Measurements from ENCODE around the gene EPB42. TPM values are rescaled to one million over a fixed set of nuclear protein-coding genes. Genes with fewer than 3 reads are reported as not detected.
"Not testable (repeated sequence)": the region's sequence is repeated elsewhere in the genome, so short reads cannot be mapped to it uniquely, and the experiment has no call there.

The EPB42 gene
- total RNA-seq, 4 donors from 2014 or later = not detected

- WGBS = 78% methylated on average over 3 of the region's 3 CpGs
- no peak for DNase-seq (ENCODE audit: low spot score in 2 of 2)
- H3K4me1 ChIP-seq = peaks cover 19% of the 10 kb centered on the region
- no peak for TF ChIP-seq POLR2A (IDR thresholded peaks at IDR 0.05)
- TF ChIP-seq CTCF (IDR thresholded peaks at IDR 0.05) = no peak
- TF ChIP-seq EP300 (IDR thresholded peaks at IDR 0.05) = no peak
- no peak for TF ChIP-seq POLR2AphosphoS5 (IDR thresholded peaks at IDR 0.05)
- H3K27ac ChIP-seq = no peak overlapping the region
- H3K27me3 ChIP-seq = no peaks in the 10 kb centered on the region
- no peak overlapping the region for H3K4me3 ChIP-seq
- H3K9me3 ChIP-seq = no peaks in the 10 kb centered on the region
- peaks cover 26% of the 10 kb centered on the region for H3K36me3 ChIP-seq
Observed at GRCh38 chr15:43183270-43183669, 37.5 kb downstream of the EPB42 start.

GRCh38 chr15:43177147-43177546, 43.7 kb downstream of the EPB42 start:
- not testable (repeated sequence) for H3K4me3 ChIP-seq; H3K9me3 ChIP-seq; H3K27ac ChIP-seq; H3K27me3 ChIP-seq; H3K4me1 ChIP-seq; DNase-seq (ENCODE audit: low spot score in 2 of 2)
- 96% methylated on average over 2 of the region's 2 CpGs for WGBS
- peaks cover 45% of the 10 kb centered on the region for H3K36me3 ChIP-seq

GRCh38 chr15:43175656-43176309, 45.0 kb downstream of the EPB42 start:
- H3K9me3 ChIP-seq; H3K27me3 ChIP-seq; H3K4me1 ChIP-seq; H3K27ac ChIP-seq; DNase-seq (ENCODE audit: low spot score in 2 of 2); H3K4me3 ChIP-seq: not testable (repeated sequence)
- peaks cover 39% of the 10 kb centered on the region for H3K36me3 ChIP-seq
- 97% methylated on average over 21 of the region's 25 CpGs for WGBS

- H3K27ac ChIP-seq = no peak overlapping the region
- 96% methylated on average over 4 of the region's 4 CpGs for WGBS
- peaks cover 4% of the 10 kb centered on the region for H3K4me1 ChIP-seq
- H3K9me3 ChIP-seq = no peaks in the 10 kb centered on the region
- peaks cover 34% of the 10 kb centered on the region for H3K36me3 ChIP-seq
- TF ChIP-seq EP300 (IDR thresholded peaks at IDR 0.05) = no peak
- no peak for TF ChIP-seq POLR2A (IDR thresholded peaks at IDR 0.05)
- no peak for TF ChIP-seq CTCF (IDR thresholded peaks at IDR 0.05)
- no peak for TF ChIP-seq POLR2AphosphoS5 (IDR thresholded peaks at IDR 0.05)
- H3K27me3 ChIP-seq = no peaks in the 10 kb centered on the region
- no peak for DNase-seq (ENCODE audit: low spot score in 2 of 2)
- no peak overlapping the region for H3K4me3 ChIP-seq
Observed at GRCh38 chr15:43169888-43170287, 50.9 kb downstream of the EPB42 start.

GRCh38 chr15:43168192-43169107, 52.4 kb downstream of the EPB42 start:
- H3K9me3 ChIP-seq = no peaks in the 10 kb centered on the region
- TF ChIP-seq CTCF (IDR thresholded peaks at IDR 0.05) = no peak
- TF ChIP-seq POLR2AphosphoS5 (IDR thresholded peaks at IDR 0.05) = no peak
- TF ChIP-seq POLR2A (IDR thresholded peaks at IDR 0.05) = no peak
- TF ChIP-seq EP300 (IDR thresholded peaks at IDR 0.05) = no peak
- peaks cover 4% of the 10 kb centered on the region for H3K4me1 ChIP-seq
- peaks cover 33% of the 10 kb centered on the region for H3K36me3 ChIP-seq
- peak overlapping the region; percentile 53 for H3K27ac ChIP-seq
- H3K27me3 ChIP-seq = no peaks in the 10 kb centered on the region
- 65% methylated on average over 2 of the region's 2 CpGs for WGBS
- H3K4me3 ChIP-seq = no peak overlapping the region
- no peak for DNase-seq (ENCODE audit: low spot score in 2 of 2)

GRCh38 chr15:43167261-43167660, 53.6 kb downstream of the EPB42 start:
- not testable (repeated sequence) for H3K4me3 ChIP-seq; DNase-seq (ENCODE audit: low spot score in 2 of 2); H3K27me3 ChIP-seq; H3K4me1 ChIP-seq; H3K9me3 ChIP-seq; H3K27ac ChIP-seq
- WGBS = 100% methylated on average over 3 of the region's 28 CpGs
- H3K36me3 ChIP-seq = peaks cover 29% of the 10 kb centered on the region
